ENCODE data around the gene MXRA7. TPM values are rescaled to one million over a fixed set of nuclear protein-coding genes. Genes with fewer than 3 reads are reported as not detected.

Gene MXRA7
- total and polyA plus RNA-seq, 3 donors from 2014 or later = 217 to 272 (median 253) TPM

DNA sequence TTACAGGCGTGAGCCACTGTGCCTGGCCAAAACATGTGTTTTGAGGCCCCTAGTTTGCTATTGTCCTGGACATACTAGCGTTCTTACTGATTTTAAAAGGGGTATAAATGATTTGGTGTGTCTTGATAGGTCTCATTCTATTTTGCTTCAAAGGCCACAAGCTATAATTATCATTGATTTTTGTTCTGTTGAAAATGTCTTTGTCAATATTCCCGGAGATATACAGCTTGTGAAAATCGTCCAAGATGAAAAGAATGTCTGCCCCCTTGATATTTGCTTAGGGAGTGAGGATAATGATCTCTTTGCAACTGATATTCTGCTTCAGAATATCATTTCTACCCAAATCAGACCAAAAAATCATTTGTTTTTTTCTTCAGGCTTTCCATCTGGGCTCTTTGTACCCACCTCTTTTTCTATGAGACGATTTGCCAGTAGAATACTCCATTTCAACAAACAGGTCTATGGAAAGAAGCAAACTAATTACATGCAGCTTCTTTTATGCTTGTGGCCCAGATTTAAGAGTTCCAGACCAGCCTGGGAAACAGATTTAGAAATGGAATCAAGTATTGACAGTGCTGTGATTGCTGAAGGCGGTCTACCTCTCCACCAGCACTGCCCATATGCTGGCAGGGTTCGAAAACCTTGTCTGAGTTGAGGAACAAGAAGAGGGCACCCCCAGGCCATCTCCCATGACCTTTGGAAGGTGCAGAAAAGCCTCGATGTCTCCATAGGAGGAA is 53.1 kb downstream of the MXRA7 start:
- 88 to 91% methylated on average over 8 of the region's 8 CpGs for WGBS, 2 donors
- Histone ChIP-seq H3K27me3 (no peaks in the 10 kb centered on the region), H3K4me1 (no peaks in the 10 kb centered on the region), H3K36me3 (ENCODE audit: low read depth, missing control alignments) (no peaks in the 10 kb centered on the region), H3K4me3 (no peak overlapping the region), H3K27ac (no peak overlapping the region), H3K9me3 (no peaks in the 10 kb centered on the region)
- TF ChIP-seq, protein P1, sequence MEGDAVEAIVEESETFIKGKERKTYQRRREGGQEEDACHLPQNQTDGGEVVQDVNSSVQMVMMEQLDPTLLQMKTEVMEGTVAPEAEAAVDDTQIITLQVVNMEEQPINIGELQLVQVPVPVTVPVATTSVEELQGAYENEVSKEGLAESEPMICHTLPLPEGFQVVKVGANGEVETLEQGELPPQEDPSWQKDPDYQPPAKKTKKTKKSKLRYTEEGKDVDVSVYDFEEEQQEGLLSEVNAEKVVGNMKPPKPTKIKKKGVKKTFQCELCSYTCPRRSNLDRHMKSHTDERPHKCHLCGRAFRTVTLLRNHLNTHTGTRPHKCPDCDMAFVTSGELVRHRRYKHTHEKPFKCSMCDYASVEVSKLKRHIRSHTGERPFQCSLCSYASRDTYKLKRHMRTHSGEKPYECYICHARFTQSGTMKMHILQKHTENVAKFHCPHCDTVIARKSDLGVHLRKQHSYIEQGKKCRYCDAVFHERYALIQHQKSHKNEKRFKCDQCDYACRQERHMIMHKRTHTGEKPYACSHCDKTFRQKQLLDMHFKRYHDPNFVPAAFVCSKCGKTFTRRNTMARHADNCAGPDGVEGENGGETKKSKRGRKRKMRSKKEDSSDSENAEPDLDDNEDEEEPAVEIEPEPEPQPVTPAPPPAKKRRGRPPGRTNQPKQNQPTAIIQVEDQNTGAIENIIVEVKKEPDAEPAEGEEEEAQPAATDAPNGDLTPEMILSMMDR (IDR thresholded peaks at IDR 0.05) = no peak
- TF ChIP-seq POLR2A (IDR thresholded peaks at IDR 0.05) = no peak
- intact Hi-C loops (cut with DNase I; ENCODE audit: low total_unique reads) = no loop called here
- DNase-seq = no peak

DNA sequence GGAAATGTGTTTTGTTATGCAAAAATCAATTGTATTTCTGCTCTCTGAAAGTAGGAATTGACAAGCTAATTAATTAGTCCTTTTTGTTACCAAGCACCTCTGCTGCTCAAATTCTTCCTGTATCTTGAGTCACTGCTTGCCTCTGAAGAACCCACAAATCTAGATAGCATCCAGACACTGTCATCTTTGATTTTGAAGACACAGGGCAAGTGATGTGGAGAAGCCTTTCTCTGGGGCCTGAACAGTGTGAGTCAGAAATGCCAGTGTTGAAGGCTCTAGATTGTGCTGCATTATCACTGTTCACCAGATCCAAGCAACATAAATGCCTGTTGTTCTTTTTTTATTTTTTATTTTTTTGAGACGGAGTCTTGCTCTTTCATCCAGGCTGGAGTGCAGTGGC is 56.4 kb downstream of the MXRA7 start:
- Histone ChIP-seq H3K36me3 (ENCODE audit: low read depth, missing control alignments) (no peaks in the 10 kb centered on the region), H3K27me3 (no peaks in the 10 kb centered on the region), H3K27ac (no peak overlapping the region), H3K4me3 (no peak overlapping the region), H3K9me3 (no peaks in the 10 kb centered on the region), H3K4me1 (no peaks in the 10 kb centered on the region)
- no peak for DNase-seq
- 83 to 94% methylated on average over 1 of the region's 1 CpG for WGBS, 2 donors
- intact Hi-C loops (cut with DNase I; ENCODE audit: low total_unique reads) = no loop called here
- TF ChIP-seq, protein P1 (IDR thresholded peaks at IDR 0.05) = no peak
- TF ChIP-seq POLR2A (IDR thresholded peaks at IDR 0.05) = no peak

DNA sequence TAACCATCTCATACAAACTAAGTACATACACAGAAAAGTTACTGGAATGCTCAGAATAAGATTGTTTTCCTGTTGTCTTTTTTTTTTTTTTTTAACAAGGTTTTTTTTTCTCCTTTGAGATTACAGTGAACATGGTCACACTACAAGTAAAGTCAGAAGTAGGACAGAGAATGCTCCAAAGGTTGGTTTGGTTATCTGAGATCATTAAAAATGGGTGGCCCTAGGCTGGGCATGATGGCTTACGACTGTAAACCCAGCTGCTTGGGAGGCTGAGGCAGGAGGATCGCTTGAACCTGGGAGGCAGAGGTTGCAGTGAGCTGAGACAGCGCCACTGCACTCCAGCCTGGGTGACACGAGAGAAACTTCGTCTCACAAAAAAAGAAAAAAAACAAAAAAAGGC is 60.3 kb downstream of the MXRA7 start:
- intact Hi-C loops (cut with DNase I; ENCODE audit: low total_unique reads) = no loop called here
- H3K27me3 ChIP-seq = no peaks in the 10 kb centered on the region
- no peaks in the 10 kb centered on the region for H3K4me1 ChIP-seq
- no peak overlapping the region for H3K4me3 ChIP-seq
- H3K36me3 ChIP-seq (ENCODE audit: low read depth, missing control alignments) = no peaks in the 10 kb centered on the region
- TF ChIP-seq, protein P1 (IDR thresholded peaks at IDR 0.05) = no peak
- no peaks in the 10 kb centered on the region for H3K9me3 ChIP-seq
- no peak for DNase-seq
- no peak overlapping the region for H3K27ac ChIP-seq
- WGBS, 2 donors = 92 to 95% methylated on average over 5 of the region's 5 CpGs

DNA sequence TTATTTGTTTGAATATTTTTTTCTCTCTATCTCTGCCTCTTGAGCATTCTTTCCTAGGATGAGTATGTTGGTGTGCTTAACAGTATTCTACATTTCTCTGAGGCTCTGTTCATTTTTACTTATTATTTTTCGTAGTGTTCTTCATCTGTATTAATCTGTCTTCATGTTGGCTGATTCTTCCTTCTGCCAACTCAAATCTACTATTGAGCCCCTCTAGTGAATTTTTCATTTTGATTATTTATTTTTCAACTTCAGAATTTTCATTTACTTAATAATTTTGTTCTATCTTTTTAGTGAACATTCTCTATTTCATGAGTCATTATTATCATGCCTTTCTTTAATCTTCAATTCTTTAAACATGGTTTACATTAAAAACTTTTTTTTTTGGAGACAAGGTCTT is 64.1 kb downstream of the MXRA7 start:
- intact Hi-C loops (cut with DNase I; ENCODE audit: low total_unique reads) = no loop called here
- WGBS, 2 donors = 80 to 83% methylated on average over 1 of the region's 1 CpG

More for the DNA sequence above, 64.1 kb downstream of the MXRA7 start:
- no peak overlapping the region for H3K27ac ChIP-seq
- H3K4me3 ChIP-seq = no peak overlapping the region
- DNase-seq = no peak
- H3K9me3 ChIP-seq = no peaks in the 10 kb centered on the region
- H3K27me3 ChIP-seq = no peaks in the 10 kb centered on the region
- TF ChIP-seq, protein P1 (IDR thresholded peaks at IDR 0.05) = no peak
- H3K4me1 ChIP-seq = no peaks in the 10 kb centered on the region
- no peaks in the 10 kb centered on the region for H3K36me3 ChIP-seq (ENCODE audit: low read depth, missing control alignments)
